Activated B cell treated with CpG ODN at 0.5 μM for 24 hours (primary cell): Measurements from ENCODE around the gene NUDT13. TPM values are rescaled to one million over a fixed set of nuclear protein-coding genes. Genes with fewer than 3 reads are reported as not detected.

ENCODE experiments used
- ATAC-seq: fragments of 200-7000 bp; cut with Tn5 transposase; one replicate; pipeline ENCODE4 v1.10.0; 2021; ENCODE audit warnings: low read depth, mild to moderate bottlenecking, moderate library complexity
- CTCF ChIA-PET: fragments of 350-600 bp; sonication (Branson Sonifier 250); formaldehyde crosslinking; loops from one replicate; lab custom pipeline; 2021; ENCODE audit warnings: antibody characterized with exemption; lab: Charles Lee
- POLR2A ChIA-PET: fragments of 350-600 bp; sonication (Branson Sonifier 250); formaldehyde crosslinking; loops from one replicate; lab custom pipeline; 2021; ENCODE audit warnings: antibody characterized with exemption; lab: Charles Lee
- DNase-seq: peaks from one replicate; pipeline ENCODE4 v3.0.0; 2022
- H3K27ac Mint-ChIP-seq: one replicate; pipeline ENCODE4 v1.8.0; 2020; ENCODE audit warnings: mixed read lengths
- H3K27me3 Mint-ChIP-seq: one replicate; pipeline ENCODE4 v1.8.0; 2021; ENCODE audit warnings: mixed read lengths
- H3K36me3 Mint-ChIP-seq: one replicate; pipeline ENCODE4 v1.8.0; 2021; ENCODE audit warnings: low read depth, mixed read lengths
- H3K4me1 Mint-ChIP-seq: one replicate; pipeline ENCODE4 v1.8.0; 2021; ENCODE audit warnings: mixed read lengths
- H3K4me3 Mint-ChIP-seq: one replicate; pipeline ENCODE4 v1.8.0; 2020; ENCODE audit warnings: mild to moderate bottlenecking, mixed read lengths
- H3K9me3 Mint-ChIP-seq: one replicate; pipeline ENCODE4 v1.8.0; 2020; ENCODE audit warnings: mixed read lengths
- CTCF ChIP-seq: fragments of 200-600 bp; IDR thresholded peaks from one replicate; pipeline ENCODE4 v1.8.0; 2022; ENCODE audit warnings: antibody characterized with exemption, mild to moderate bottlenecking
- intact Hi-C: fragments of 100-400 bp; cut with micrococcal nuclease; formaldehyde crosslinking; loops from one replicate; pipeline ENCODE4 v1.15.1; 2024
- total RNA-seq: library from RNA; stranded (reverse); gene quantifications from 2 replicates; pipeline ENCODE4 v1.2.3, GENCODE V29; 2022

NUDT13 gene
- total RNA-seq, 1 donor from 2014 or later, result 4.6 TPM

GRCh38 chr10:73094986-73095480 lies 15.2 kb upstream of the NUDT13 start:
- Mint-ChIP-seq H3K27ac (peak overlapping the region; percentile 88), H3K27me3 (no peaks in the 10 kb centered on the region), H3K4me3 (peak overlapping the region; percentile 96), H3K9me3 (no peaks in the 10 kb centered on the region), H3K36me3 (peaks cover 14% of the 10 kb centered on the region), H3K4me1 (peaks cover 32% of the 10 kb centered on the region)
- ChIA-PET POLR2A (interaction anchor here (0.6 to 6.3 kb wide), 17 partner anchors 13 to 1503 kb away, joined by 3 to 64 read pairs (median 6); partner anchors contain the start of genes DNAJB12, DNAJC9, ECD and FAM149B1), CTCF (interaction anchor here (0.6 to 4.2 kb wide), 5 partner anchors 15 to 141 kb away, joined by 5 to 42 read pairs (median 14); partner anchors contain the start of genes ECD, FAM149B1 and NUDT13)
- DNase-seq (no peak), ATAC-seq (no peak)
- TF ChIP-seq CTCF, result no peak
- intact Hi-C loops, result loop anchor here (2.0 to 5.0 kb wide), 2 partner anchors 14 to 878 kb away; partner anchors contain the start of genes ANAPC16 and ASCC1

- H3K4me3 Mint-ChIP-seq, result peak overlapping the region; percentile 96
- H3K27me3 Mint-ChIP-seq, result no peaks in the 10 kb centered on the region
- H3K27ac Mint-ChIP-seq, result peak overlapping the region; percentile 88
- CTCF ChIA-PET, result interaction anchor here (0.6 to 4.2 kb wide), 8 partner anchors 15 to 730 kb away, joined by 3 to 42 read pairs (median 6); partner anchors contain the start of genes ECD, FAM149B1 and NUDT13
- POLR2A ChIA-PET, result interaction anchor here (0.6 to 6.3 kb wide), 33 partner anchors 11 to 1502 kb away, joined by 3 to 64 read pairs (median 4); partner anchors contain the start of genes DNAJB12, DNAJC9, ECD and FAM149B1
- DNase-seq, result peak; percentile 24
- ATAC-seq, result no peak
- intact Hi-C loops, result loop anchor here (1.0 to 5.0 kb wide), 9 partner anchors 15 to 878 kb away; partner anchors contain the start of genes ANAPC16, ANXA7, ASCC1 and MCU
- no peaks in the 10 kb centered on the region for H3K9me3 Mint-ChIP-seq
- peaks cover 14% of the 10 kb centered on the region for H3K36me3 Mint-ChIP-seq
- no peak for TF ChIP-seq CTCF
- H3K4me1 Mint-ChIP-seq, result peaks cover 32% of the 10 kb centered on the region
These were observed 14.7 kb upstream of the NUDT13 start for GRCh38 chr10:73095481-73096021.

- no peak for TF ChIP-seq CTCF
These were observed 14.2 kb upstream of the NUDT13 start for GRCh38 chr10:73096041-73096448.

GRCh38 chr10:73096449-73097304 lies 13.6 kb upstream of the NUDT13 start, which contains the start of gene P4HA1:
TSS of gene P4HA1 (minus strand) at chr10:73096866. CDS start at chr10:73074883, 21,983 bp downstream.
- peak; percentile 23 for TF ChIP-seq CTCF
- CTCF ChIA-PET, result interaction anchor here (0.5 to 4.2 kb wide), 19 partner anchors 14 to 731 kb away, joined by 3 to 42 read pairs (median 3); partner anchors contain the start of genes CFAP70, ECD, FAM149B1 and NUDT13
- POLR2A ChIA-PET, result interaction anchor here (0.6 to 6.3 kb wide), 30 partner anchors 10 to 1215 kb away, joined by 3 to 64 read pairs (median 4); partner anchors contain the start of genes DNAJB12, DNAJC9, ECD and FAM149B1
- ATAC-seq (peak; percentile 92), DNase-seq (peak; percentile 95)
- intact Hi-C loops, result loop anchor here (1.0 to 5.0 kb wide), 11 partner anchors 14 to 879 kb away; partner anchors contain the start of genes ANAPC16, ANXA7, ASCC1 and DNAJC9
- H3K36me3 Mint-ChIP-seq, result peaks cover 12% of the 10 kb centered on the region
- H3K4me3 Mint-ChIP-seq, result peak within 1 kb of the TSS; percentile 96
- H3K9me3 Mint-ChIP-seq, result no peaks in the 10 kb centered on the region
- peak within 1 kb of the TSS; percentile 88 for H3K27ac Mint-ChIP-seq
- peaks cover 30% of the 10 kb centered on the region for H3K4me1 Mint-ChIP-seq
- no peaks in the 10 kb centered on the region for H3K27me3 Mint-ChIP-seq

More at GRCh38 chr10:73096041-73096448, 14.2 kb upstream of the NUDT13 start:
- Mint-ChIP-seq H3K36me3 (peaks cover 14% of the 10 kb centered on the region), H3K4me3 (peak overlapping the region; percentile 96), H3K27ac (peak overlapping the region; percentile 88), H3K4me1 (peaks cover 32% of the 10 kb centered on the region), H3K9me3 (no peaks in the 10 kb centered on the region), H3K27me3 (no peaks in the 10 kb centered on the region)
- CTCF ChIA-PET, result interaction anchor here (0.5 to 4.2 kb wide), 10 partner anchors 14 to 730 kb away, joined by 3 to 42 read pairs (median 4); partner anchors contain the start of genes ECD, FAM149B1 and NUDT13
- intact Hi-C loops, result loop anchor here (1.0 to 5.0 kb wide), 8 partner anchors 14 to 879 kb away; partner anchors contain the start of genes ANAPC16, ANXA7, ASCC1 and MCU
- DNase-seq, result peak; percentile 64
- ATAC-seq, result peak; percentile 37
- POLR2A ChIA-PET, result interaction anchor here (0.6 to 6.3 kb wide), 27 partner anchors 10 to 1215 kb away, joined by 3 to 64 read pairs (median 5); partner anchors contain the start of genes DNAJB12, DNAJC9, ECD and FAM149B1
